GM12878 (cell line): ENCODE results near the gene BTG2. TPM values are rescaled to one million over a fixed set of nuclear protein-coding genes. Genes with fewer than 3 reads are reported as not detected.

ENCODE experiments used
- ASH2L ChIP-seq: fragments of 300-600, 200-600 bp; sonication (generic); IDR thresholded peaks from 2 replicates; pipeline ENCODE4 v1.6.1; 2017; ENCODE audit warnings: low read depth, mild to moderate bottlenecking, borderline replicate concordance
- BRCA1 ChIP-seq: IDR thresholded peaks from 2 replicates; pipeline ENCODE4 v1.6.1; 2011; ENCODE audit warnings: low read depth, low read length, improper control_type of control experiment
- CHD1 ChIP-seq: IDR thresholded peaks from 2 replicates; pipeline ENCODE4 v1.6.1; 2012; ENCODE audit warnings: low read depth, low read length, improper control_type of control experiment
- CREM ChIP-seq: IDR thresholded peaks from 2 replicates; pipeline ENCODE4 v1.6.1; 2014; ENCODE audit warnings: antibody characterized with exemption, low read depth
- FOXK2 ChIP-seq: fragments of 450-650 bp; IDR thresholded peaks from 2 replicates; pipeline ENCODE4 v1.6.1; 2017; ENCODE audit warnings: mild to moderate bottlenecking, moderate library complexity
- FOXM1 ChIP-seq: IDR thresholded peaks from 2 replicates; pipeline ENCODE4 v1.6.1; 2012; ENCODE audit warnings: low read depth, mild to moderate bottlenecking, inconsistent platforms, low read length, moderate library complexity
- IKZF1 ChIP-seq: fragments of 450-650 bp; conservative IDR thresholded peaks from 2 replicates; pipeline ENCODE4 v1.6.1; 2017; ENCODE audit warnings: antibody characterized with exemption, mild to moderate bottlenecking
- NFYA ChIP-seq: IDR thresholded peaks from 2 replicates; pipeline ENCODE4 v1.6.1; 2011; ENCODE audit warnings: low read depth, mild to moderate bottlenecking, low read length, improper control_type of control experiment, borderline replicate concordance
- NR2F1 ChIP-seq: fragments of 450-650 bp; conservative IDR thresholded peaks from 2 replicates; pipeline ENCODE4 v1.6.1; 2017; ENCODE audit warnings: mild to moderate bottlenecking
- PKNOX1 ChIP-seq: fragments of 450-650 bp; IDR thresholded peaks from 2 replicates; pipeline ENCODE4 v1.6.1; 2016; ENCODE audit warnings: mild to moderate bottlenecking
- RB1 ChIP-seq: fragments of 450-650 bp; formaldehyde crosslinking; IDR thresholded peaks from 2 replicates; pipeline ENCODE4 v1.6.1; 2017; ENCODE audit warnings: mild to moderate bottlenecking, borderline replicate concordance
- REST ChIP-seq: IDR thresholded peaks from 2 replicates; pipeline ENCODE4 v1.6.1; 2012; ENCODE audit warnings: mild to moderate bottlenecking, low read depth, low read length
- RUNX3 ChIP-seq: IDR thresholded peaks from 2 replicates; pipeline ENCODE4 v1.6.1; 2012; ENCODE audit warnings: low read length, inconsistent platforms
- SKIL ChIP-seq: fragments of 450-650 bp; IDR thresholded peaks from 2 replicates; pipeline ENCODE4 v1.6.1; 2017; ENCODE audit warnings: mild to moderate bottlenecking, low read depth, inconsistent platforms; ENCODE audit not compliant: poor library complexity, severe bottlenecking
- SMAD1 ChIP-seq: fragments of 450-650 bp; IDR thresholded peaks from 2 replicates; pipeline ENCODE4 v1.6.1; 2018; ENCODE audit warnings: mild to moderate bottlenecking, low read depth; ENCODE audit not compliant: partially characterized antibody
- SMAD5 ChIP-seq: IDR thresholded peaks from 2 replicates; pipeline ENCODE4 v1.6.1; 2016; ENCODE audit warnings: antibody characterized with exemption, low read depth
- SMC3 ChIP-seq: IDR thresholded peaks from 2 replicates; pipeline ENCODE4 v1.6.1; 2011; ENCODE audit warnings: low read length, improper control_type of control experiment, borderline replicate concordance
- SREBF2 ChIP-seq: IDR thresholded peaks from 2 replicates; pipeline ENCODE4 v1.6.1; 2012; ENCODE audit warnings: mild to moderate bottlenecking, low read length
- TCF3 ChIP-seq: IDR thresholded peaks from 2 replicates; pipeline ENCODE4 v1.6.1; 2012; ENCODE audit warnings: low read depth, mild to moderate bottlenecking, low read length, borderline replicate concordance; ENCODE audit not compliant: insufficient read depth
- TCF7 ChIP-seq: IDR thresholded peaks from 2 replicates; pipeline ENCODE4 v1.6.1; 2014; ENCODE audit warnings: antibody characterized with exemption, borderline replicate concordance
- USF1 ChIP-seq: IDR thresholded peaks from 2 replicates; pipeline ENCODE4 v1.6.1; 2011; ENCODE audit warnings: borderline replicate concordance, low read depth, mild to moderate bottlenecking, moderate library complexity, mixed read lengths, low read length; ENCODE audit not compliant: insufficient read depth; ENCODE audit errors: extremely low read length
- ZNF384 ChIP-seq: IDR thresholded peaks from 2 replicates; pipeline ENCODE4 v1.6.1; 2012; ENCODE audit warnings: low read depth, mild to moderate bottlenecking, low read length, improper control_type of control experiment, borderline replicate concordance
- polyA plus RNA-seq, 11 experiments: library from polyadenylated mRNA; depleted of rRNA in 4 of 11; unstranded in 6 of 11; stranded (reverse) in 5 of 11; fragments of >200 nt; fragmentation: Nextera tagmentation in 4 of 11; fragmentation: Illumina TruSeq in 1 of 11; extraction: Ambion mirVana in 4 of 11; extraction: Trizol in 1 of 11; gene quantifications; 1 replicate in 1 of 11; 2 replicates in 10 of 11; pipeline versions ENCODE4 v1.2.1 to v1.2.3, GENCODE V29; 2011 to 2016; ENCODE audit warnings: inconsistent platforms in 2 of 11, missing spikeins in 2 of 11, low read depth in 1 of 11
- total RNA-seq, 4 experiments: library from RNA; depleted of rRNA in 3 of 4; stranded (reverse); fragments of >200 nt in 3 of 4; fragmentation: Illumina TruSeq in 1 of 4; extraction: Trizol in 1 of 4; gene quantifications; 2 replicates each; pipeline versions ENCODE4 v1.2.1 to v1.2.3, GENCODE V29; 2013 to 2021

Gene BTG2
- total and polyA plus RNA-seq, 10 of the 15 experiments (the other 5 are each of a cell fraction or from before 2014, with no cell fraction given) = 23.3 to 160 (median 98.1) TPM

GRCh38 chr1:203289281-203289981, 15.9 kb upstream of the BTG2 start (continued):
- TF ChIP-seq NR2F1 = peak; percentile 51
- TF ChIP-seq SMAD5 = no peak; the same call in 1 of the 2 replicates
- TF ChIP-seq TCF3 = peak; percentile 70; the same call in 1 of the 2 replicates
- no peak for TF ChIP-seq FOXK2
- no peak for TF ChIP-seq RUNX3
- 0 out of 2 replicates have a peak, but pooled peaks have one; percentile 58 for TF ChIP-seq REST
- TF ChIP-seq SREBF2 = no peak
- TF ChIP-seq SMAD1 = peak; percentile 60
- TF ChIP-seq ASH2L = no peak
- TF ChIP-seq RB1 = no peak
- no peak for TF ChIP-seq PKNOX1
- no peak for TF ChIP-seq BRCA1
- TF ChIP-seq IKZF1 = peak; percentile 99
- TF ChIP-seq SKIL = peak; percentile 93
- TF ChIP-seq FOXM1 = no peak
- TF ChIP-seq CREM = peak; percentile 90
- TF ChIP-seq ZNF384 = no peak
- TF ChIP-seq SMC3 = peak; percentile 27; the same call in 1 of the 2 replicates
- no peak for TF ChIP-seq TCF7
- TF ChIP-seq CHD1 = peak; percentile 59; the same call in 1 of the 2 replicates
- TF ChIP-seq USF1 = no peak
- TF ChIP-seq NFYA = no peak
